Activated naive CD8-positive, alpha-beta T cell treated with anti-CD3 and anti-CD28 coated beads, Interleukin-2, amount 10 ng/mL, durations not matched to agents 7 days and 5 days (primary cell): ENCODE measurements around the gene ZBTB22. TPM values are rescaled to one million over a fixed set of nuclear protein-coding genes. Genes with fewer than 3 reads are reported as not detected.
A peak's percentile ranks its signal among the peaks of the same experiment; 100 is the strongest.
"Not testable (repeated sequence)": the region's sequence is repeated elsewhere in the genome, so short reads cannot be mapped to it uniquely, and the experiment has no call there.

Source experiments
- ATAC-seq: fragments of 150-1000 bp; cut with Tn5 transposase; one replicate; pipeline ENCODE4 v1.10.0; 2021; ENCODE audit warnings: low read depth, moderate library complexity
- POLR2A ChIA-PET: fragments of 350-600 bp; sonication (Branson Sonifier 250); formaldehyde crosslinking; loops from one replicate; lab custom pipeline; 2021; ENCODE audit warnings: antibody characterized with exemption; lab: Charles Lee
- DNase-seq: peaks from one replicate; pipeline ENCODE4 v3.0.0; 2021
- H3K27ac Mint-ChIP-seq: one replicate; pipeline ENCODE4 v1.8.0; 2022; ENCODE audit warnings: mild to moderate bottlenecking, mixed read lengths
- H3K27me3 Mint-ChIP-seq: one replicate; pipeline ENCODE4 v1.8.0; 2022; ENCODE audit warnings: mild to moderate bottlenecking, moderate library complexity, mixed read lengths
- H3K36me3 Mint-ChIP-seq: one replicate; pipeline ENCODE4 v1.8.0; 2021; ENCODE audit warnings: mild to moderate bottlenecking, mixed read lengths
- H3K4me1 Mint-ChIP-seq: one replicate; pipeline ENCODE4 v1.8.0; 2021; ENCODE audit warnings: mixed read lengths
- H3K4me3 Mint-ChIP-seq: one replicate; pipeline ENCODE4 v1.8.0; 2022; ENCODE audit warnings: mild to moderate bottlenecking, moderate library complexity, mixed read lengths
- H3K9me3 Mint-ChIP-seq: one replicate; pipeline ENCODE4 v1.8.0; 2021; ENCODE audit warnings: mixed read lengths
- total RNA-seq, 2 experiments: library from RNA; stranded (reverse); gene quantifications; one replicate each; pipeline ENCODE4 v1.2.3, GENCODE V29; 2021

The ZBTB22 gene, protein sequence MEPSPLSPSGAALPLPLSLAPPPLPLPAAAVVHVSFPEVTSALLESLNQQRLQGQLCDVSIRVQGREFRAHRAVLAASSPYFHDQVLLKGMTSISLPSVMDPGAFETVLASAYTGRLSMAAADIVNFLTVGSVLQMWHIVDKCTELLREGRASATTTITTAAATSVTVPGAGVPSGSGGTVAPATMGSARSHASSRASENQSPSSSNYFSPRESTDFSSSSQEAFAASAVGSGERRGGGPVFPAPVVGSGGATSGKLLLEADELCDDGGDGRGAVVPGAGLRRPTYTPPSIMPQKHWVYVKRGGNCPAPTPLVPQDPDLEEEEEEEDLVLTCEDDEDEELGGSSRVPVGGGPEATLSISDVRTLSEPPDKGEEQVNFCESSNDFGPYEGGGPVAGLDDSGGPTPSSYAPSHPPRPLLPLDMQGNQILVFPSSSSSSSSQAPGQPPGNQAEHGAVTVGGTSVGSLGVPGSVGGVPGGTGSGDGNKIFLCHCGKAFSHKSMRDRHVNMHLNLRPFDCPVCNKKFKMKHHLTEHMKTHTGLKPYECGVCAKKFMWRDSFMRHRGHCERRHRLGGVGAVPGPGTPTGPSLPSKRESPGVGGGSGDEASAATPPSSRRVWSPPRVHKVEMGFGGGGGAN
- 10 to 100 TPM; 20.9 to 24.5 TPM for total RNA-seq

GRCh38 chr6:33317669-33318425 lies at the start of gene ZBTB22:
Gene ZBTB22, minus strand, starts transcription at chr6:33317744. Its CDS starts 828 bp downstream, at chr6:33316916.
- H3K27me3 Mint-ChIP-seq = no peaks in the 10 kb centered on the region
- peak within 1 kb of the TSS; percentile 98 for H3K27ac Mint-ChIP-seq
- peaks cover 54% of the 10 kb centered on the region for H3K4me1 Mint-ChIP-seq
- peaks cover 53% of the 10 kb centered on the region for H3K36me3 Mint-ChIP-seq
- ATAC-seq (peak; percentile 69), DNase-seq (peak; percentile 94)
- peak within 1 kb of the TSS; percentile 100 for H3K4me3 Mint-ChIP-seq
- POLR2A ChIA-PET = interaction anchor here (0.7 to 4.0 kb wide), 21 partner anchors 9 to 473 kb away, joined by 3 to 67 read pairs (median 5); partner anchors contain the start of genes B3GALT4, CUTA, PFDN6 and RGL2
- H3K9me3 Mint-ChIP-seq = no peaks in the 10 kb centered on the region

- Mint-ChIP-seq H3K9me3 (no peaks in the 10 kb centered on the region), H3K36me3 (no peaks in the 10 kb centered on the region)
- POLR2A ChIA-PET = interaction anchor here (0.6 kb wide), 1 partner anchor 1501 kb away, joined by 9 read pairs; no protein-coding TSS in a partner anchor
These were observed 49.6 kb upstream of the ZBTB22 start for GRCh38 chr6:33367009-33367714.

DNA sequence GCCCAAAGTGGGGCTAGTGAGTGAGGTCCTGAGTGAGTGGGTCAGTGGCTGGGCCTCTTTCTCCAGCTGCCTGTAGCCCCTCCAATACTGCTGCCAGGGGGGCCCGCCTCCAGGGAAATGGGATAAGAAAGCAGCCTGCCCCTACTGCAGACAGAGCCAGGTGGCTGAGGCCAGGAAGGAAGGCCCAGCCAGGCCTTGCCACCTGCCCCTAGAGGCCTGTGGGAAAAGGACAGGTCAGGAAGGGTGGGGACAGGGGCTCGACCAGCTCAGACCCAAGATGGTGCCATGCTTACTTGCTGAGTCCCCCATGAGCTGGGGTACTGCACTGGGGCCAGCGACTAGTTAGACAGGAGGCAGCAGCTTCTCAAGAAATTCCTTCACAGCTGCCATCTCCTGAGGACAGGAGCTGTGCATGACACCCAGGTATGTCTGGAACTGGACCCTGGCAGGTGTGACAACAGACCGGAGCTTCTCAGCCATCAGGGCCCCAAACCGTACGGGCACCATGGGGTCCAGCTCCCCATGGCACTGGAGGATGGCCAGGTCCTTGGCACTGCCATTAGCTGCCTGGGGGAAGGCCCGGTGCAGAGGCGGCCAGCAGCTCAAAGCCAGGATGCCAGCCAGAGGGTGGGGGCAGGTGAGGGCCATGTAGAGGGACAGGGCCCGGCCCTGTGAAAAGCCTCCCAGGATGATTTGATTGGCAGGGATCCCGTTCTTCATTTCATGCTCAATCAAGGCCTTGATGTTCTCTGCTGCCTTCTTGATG lies 47.8 kb upstream of the ZBTB22 start:
- H3K9me3 Mint-ChIP-seq, H3K27ac Mint-ChIP-seq, POLR2A ChIA-PET, H3K4me3 Mint-ChIP-seq, H3K4me1 Mint-ChIP-seq, DNase-seq, H3K36me3 Mint-ChIP-seq, H3K27me3 Mint-ChIP-seq: not testable (repeated sequence)
- ATAC-seq = peak; percentile 52

More at GRCh38 chr6:33367009-33367714, 49.6 kb upstream of the ZBTB22 start:
- H3K4me3 Mint-ChIP-seq = no peak overlapping the region
- ATAC-seq = no peak
- no peak overlapping the region for H3K27ac Mint-ChIP-seq
- DNase-seq = no peak
- peaks cover 3% of the 10 kb centered on the region for H3K4me1 Mint-ChIP-seq
- peaks cover 2% of the 10 kb centered on the region for H3K27me3 Mint-ChIP-seq

DNA sequence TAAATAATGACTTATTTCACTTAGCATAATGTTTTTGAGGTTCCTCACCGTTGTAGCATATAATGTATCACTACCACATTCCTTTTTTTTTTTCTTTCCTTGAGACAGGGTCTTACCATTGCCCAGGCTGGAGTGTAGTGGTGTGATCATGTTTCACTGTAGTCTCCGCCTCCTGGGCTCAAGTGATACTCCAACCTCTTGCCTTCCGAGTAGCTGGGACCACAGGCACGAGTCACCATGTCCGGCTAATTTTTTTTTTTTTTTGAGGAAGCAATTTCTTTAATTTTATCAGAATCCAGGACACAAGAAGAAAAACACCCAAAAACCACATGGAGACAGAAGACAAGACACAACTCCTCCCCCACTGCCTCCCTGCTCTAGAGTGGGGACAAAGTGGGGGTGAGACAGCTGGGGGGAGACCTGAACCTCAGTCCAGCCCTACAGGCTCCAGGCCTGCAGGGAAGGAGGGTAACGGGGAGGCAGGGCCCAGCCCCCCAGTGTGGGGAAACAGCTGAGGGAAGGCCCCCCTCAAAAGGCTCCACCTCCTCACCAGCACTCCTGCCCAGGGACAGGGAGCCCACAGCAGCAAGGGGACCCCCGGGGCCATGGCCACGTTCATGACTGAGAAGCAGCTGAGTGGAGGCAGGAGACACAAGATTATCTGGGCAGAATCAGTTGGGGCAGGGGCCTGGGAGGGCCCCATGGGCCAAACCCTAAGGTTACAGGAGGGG lies 47.1 kb upstream of the ZBTB22 start:
- POLR2A ChIA-PET = interaction anchor here (0.6 kb wide), 1 partner anchor 191 kb away, joined by 4 read pairs; no protein-coding TSS in a partner anchor
- not testable (repeated sequence) for H3K4me1 Mint-ChIP-seq, H3K27me3 Mint-ChIP-seq, H3K4me3 Mint-ChIP-seq, ATAC-seq, DNase-seq, H3K36me3 Mint-ChIP-seq, H3K9me3 Mint-ChIP-seq
- H3K27ac Mint-ChIP-seq = peak overlapping the region; percentile 62

DNA sequence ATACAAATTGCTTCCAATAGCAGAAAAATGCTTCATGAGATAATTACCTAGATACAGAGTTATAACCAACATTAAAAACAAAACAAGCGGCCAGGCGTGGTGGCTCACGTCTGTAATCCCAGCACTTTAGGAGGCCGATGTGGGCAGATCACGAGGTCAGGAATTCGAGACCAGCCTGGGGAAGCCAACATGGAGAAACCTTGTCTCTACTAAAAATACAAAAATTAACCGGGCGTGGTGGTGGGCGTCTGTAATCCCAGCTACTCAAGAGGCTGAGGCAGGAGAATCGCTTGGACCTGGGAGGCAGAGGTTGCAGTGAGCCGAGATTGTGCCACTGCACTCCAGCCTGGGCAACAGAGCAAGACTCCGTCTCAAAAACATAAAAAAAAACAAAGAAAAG lies 45.9 kb upstream of the ZBTB22 start:
- H3K36me3 Mint-ChIP-seq, H3K27ac Mint-ChIP-seq, ATAC-seq, H3K4me1 Mint-ChIP-seq, H3K4me3 Mint-ChIP-seq, DNase-seq, H3K9me3 Mint-ChIP-seq, POLR2A ChIA-PET: not testable (repeated sequence)
- peaks cover 17% of the 10 kb centered on the region for H3K27me3 Mint-ChIP-seq

DNA sequence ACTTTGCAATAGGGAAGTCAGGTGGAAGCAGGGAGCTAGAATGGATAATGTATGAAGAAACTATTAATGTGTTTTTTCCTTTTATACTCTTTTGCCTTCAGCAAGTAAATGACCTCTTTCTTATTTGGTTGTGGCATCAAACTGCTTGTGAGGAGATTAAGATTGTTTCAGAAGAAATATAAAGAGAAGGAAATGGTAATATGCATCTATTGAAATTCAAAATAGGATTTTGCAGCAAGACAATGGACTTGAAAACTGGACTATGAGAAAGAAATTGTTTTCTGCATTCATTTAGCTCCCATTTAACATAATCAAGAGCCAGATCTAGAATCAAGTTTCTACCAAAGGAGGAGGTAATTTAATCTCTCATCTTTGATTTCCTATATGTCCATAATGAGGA lies 41.8 kb upstream of the ZBTB22 start:
- H3K4me3 Mint-ChIP-seq = no peak overlapping the region
- peaks cover 3% of the 10 kb centered on the region for H3K4me1 Mint-ChIP-seq
- no peak overlapping the region for H3K27ac Mint-ChIP-seq
- ATAC-seq (no peak), DNase-seq (no peak)
- H3K27me3 Mint-ChIP-seq = peaks cover 23% of the 10 kb centered on the region
- POLR2A ChIA-PET = no interaction called here
- no peaks in the 10 kb centered on the region for H3K9me3 Mint-ChIP-seq
- no peaks in the 10 kb centered on the region for H3K36me3 Mint-ChIP-seq

DNA sequence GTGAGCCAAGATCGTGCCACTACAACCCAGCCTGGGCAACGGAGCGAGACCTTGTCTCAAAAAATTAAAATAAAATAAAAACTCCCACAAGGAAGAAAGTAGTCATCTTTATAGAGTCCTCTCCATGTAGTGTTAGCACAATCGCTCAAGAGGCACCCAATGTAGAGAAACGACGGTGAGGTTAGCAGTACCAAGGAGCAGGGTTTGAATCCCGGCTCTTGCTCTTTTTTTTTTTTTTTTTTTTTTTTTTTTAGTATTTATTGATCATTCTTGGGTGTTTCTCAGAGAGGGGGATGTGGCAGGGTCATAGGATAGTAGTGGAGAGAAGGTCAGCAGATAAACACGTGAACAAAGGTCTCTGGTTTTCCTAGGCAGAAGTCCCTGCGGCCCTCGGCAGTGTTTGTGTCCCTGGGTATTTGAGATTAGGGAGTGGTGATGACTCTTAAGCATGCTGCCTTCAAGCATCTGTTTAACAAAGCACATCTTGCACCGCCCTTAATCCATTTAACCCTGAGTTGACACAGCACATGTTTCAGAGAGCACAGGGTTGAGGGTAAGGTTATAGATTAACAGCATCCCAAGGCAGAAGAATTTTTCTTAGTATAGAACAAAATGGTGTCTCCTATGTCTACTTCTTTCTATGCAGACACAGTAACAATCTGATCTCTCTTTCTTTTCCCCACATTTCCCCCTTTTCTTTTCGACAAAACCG lies 39.8 kb upstream of the ZBTB22 start:
- DNase-seq, POLR2A ChIA-PET, H3K9me3 Mint-ChIP-seq, H3K4me3 Mint-ChIP-seq, H3K27ac Mint-ChIP-seq, ATAC-seq, H3K36me3 Mint-ChIP-seq, H3K4me1 Mint-ChIP-seq: not testable (repeated sequence)
- H3K27me3 Mint-ChIP-seq = peaks cover 21% of the 10 kb centered on the region

DNA sequence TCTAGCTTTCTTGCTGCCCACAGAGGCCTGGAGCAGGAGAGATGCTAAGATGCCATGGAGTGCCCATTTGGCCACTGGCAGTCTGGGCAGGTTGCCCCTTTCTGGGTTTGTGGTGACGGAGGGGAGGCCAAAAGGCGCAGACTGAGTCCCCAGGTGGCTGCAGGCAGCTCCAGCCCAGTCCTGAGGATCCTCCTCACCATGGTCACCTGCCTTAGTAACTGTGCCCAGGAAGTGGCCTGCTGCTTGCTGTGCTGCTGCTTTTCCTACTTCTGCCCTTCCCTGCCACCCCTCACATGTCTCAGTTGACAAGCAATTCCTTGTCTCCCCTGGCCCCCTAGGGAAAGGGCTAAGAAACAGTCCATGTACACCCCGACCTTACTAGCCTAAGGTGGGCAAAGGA lies 38.8 kb upstream of the ZBTB22 start:
- no peak for DNase-seq
- no peak for ATAC-seq
- no peaks in the 10 kb centered on the region for H3K9me3 Mint-ChIP-seq
- H3K27ac Mint-ChIP-seq = no peak overlapping the region
- peaks cover 2% of the 10 kb centered on the region for H3K36me3 Mint-ChIP-seq
- no peak overlapping the region for H3K4me3 Mint-ChIP-seq
- peaks cover 3% of the 10 kb centered on the region for H3K4me1 Mint-ChIP-seq
- POLR2A ChIA-PET = interaction anchor here (1.9 kb wide), 1 partner anchor 11 kb away, joined by 4 read pairs; no protein-coding TSS in a partner anchor
- peaks cover 21% of the 10 kb centered on the region for H3K27me3 Mint-ChIP-seq

DNA sequence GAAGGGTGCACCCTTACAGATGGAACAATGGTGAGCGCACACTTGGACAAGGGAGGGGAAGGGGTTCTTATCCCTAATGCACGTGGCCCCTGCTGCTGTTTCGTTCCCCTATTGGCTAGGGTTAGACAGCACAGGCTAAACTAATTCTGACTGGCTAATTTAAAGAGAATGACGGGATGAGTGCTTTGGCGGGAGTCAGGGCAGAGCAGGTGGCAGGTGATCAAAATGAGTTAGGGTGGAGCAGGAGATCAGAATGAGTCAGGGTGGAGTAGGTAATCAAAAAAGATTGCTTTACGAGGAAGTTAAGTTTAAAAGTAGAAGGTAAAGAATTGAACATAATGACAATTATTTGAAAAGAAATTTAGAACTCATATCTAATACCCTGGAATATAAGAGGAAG lies 38.3 kb upstream of the ZBTB22 start:
- POLR2A ChIA-PET = interaction anchor here (1.0 to 1.9 kb wide), 2 partner anchors 11 to 12 kb away, joined by 3 to 4 read pairs; no protein-coding TSS in a partner anchor
- not testable (repeated sequence) for ATAC-seq, DNase-seq, H3K36me3 Mint-ChIP-seq, H3K9me3 Mint-ChIP-seq, H3K4me3 Mint-ChIP-seq, H3K27ac Mint-ChIP-seq, H3K4me1 Mint-ChIP-seq
- H3K27me3 Mint-ChIP-seq = peaks cover 21% of the 10 kb centered on the region

DNA sequence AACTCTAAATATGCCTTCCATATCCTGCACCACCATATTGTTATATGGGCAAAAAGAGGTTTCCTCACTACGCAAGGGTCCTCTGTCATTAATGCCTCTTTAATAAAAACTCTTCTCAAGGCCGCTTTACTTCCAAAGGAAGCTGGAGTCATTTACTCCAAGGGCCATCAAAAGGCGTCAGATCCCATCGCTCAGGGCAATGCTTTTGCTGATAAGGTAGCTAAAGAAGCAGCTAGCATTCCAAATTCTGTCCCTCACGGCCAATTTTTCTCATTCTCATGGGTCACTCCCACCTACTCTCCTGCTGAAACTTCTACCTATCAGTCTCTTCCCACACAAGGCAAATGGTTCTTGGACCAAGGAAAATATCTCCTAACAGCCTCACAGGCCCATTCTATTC lies 30.3 kb upstream of the ZBTB22 start:
- H3K36me3 Mint-ChIP-seq = peaks cover 7% of the 10 kb centered on the region
- POLR2A ChIA-PET = interaction anchor here (1.0 to 1.1 kb wide), 2 partner anchors 49 to 70 kb away, joined by 3 read pairs; partner anchors contain the start of gene RGL2
- H3K27ac Mint-ChIP-seq = no peak overlapping the region
- peaks cover 26% of the 10 kb centered on the region for H3K4me1 Mint-ChIP-seq
- DNase-seq (no peak), ATAC-seq (no peak)
- no peaks in the 10 kb centered on the region for H3K27me3 Mint-ChIP-seq
- no peaks in the 10 kb centered on the region for H3K9me3 Mint-ChIP-seq
- H3K4me3 Mint-ChIP-seq = no peak overlapping the region

GRCh38 chr6:33346972-33347371 lies 29.4 kb upstream of the ZBTB22 start:
- H3K27me3 Mint-ChIP-seq, ATAC-seq, H3K4me3 Mint-ChIP-seq, POLR2A ChIA-PET, H3K9me3 Mint-ChIP-seq, H3K36me3 Mint-ChIP-seq, DNase-seq: not testable (repeated sequence)
- H3K4me1 Mint-ChIP-seq = peaks cover 26% of the 10 kb centered on the region
- peak overlapping the region; percentile 41 for H3K27ac Mint-ChIP-seq
